NCI-H2029 (cell line): ENCODE measurements around the gene SVIP.
A peak's percentile ranks its signal among the peaks of the same experiment; 100 is the strongest.

Experiments
- DNase-seq: peaks from one replicate; lab custom pipeline; 2025; lab: John Stamatoyannopoulos, UW

The SVIP gene

DNA sequence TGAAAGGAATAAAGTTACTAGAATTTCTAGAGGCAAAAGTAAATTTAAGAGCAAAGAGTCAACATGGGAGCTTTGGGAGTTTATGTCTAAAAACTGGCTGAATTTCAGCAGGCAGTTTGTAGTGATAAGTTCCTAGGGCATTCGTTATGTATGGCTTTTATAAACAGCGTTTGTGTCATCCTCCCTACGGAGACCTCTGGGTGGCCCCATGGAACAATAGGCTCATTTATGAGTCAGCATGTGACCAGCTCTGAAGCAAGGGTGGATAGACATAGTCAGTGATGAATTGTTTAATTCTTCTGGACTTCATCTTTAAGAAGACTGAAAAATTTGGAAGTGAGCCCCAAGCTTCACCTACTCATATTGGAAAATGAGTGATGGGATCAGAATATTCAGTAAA is 37.1 kb downstream of the SVIP start:
- DNase-seq: no peak

DNA sequence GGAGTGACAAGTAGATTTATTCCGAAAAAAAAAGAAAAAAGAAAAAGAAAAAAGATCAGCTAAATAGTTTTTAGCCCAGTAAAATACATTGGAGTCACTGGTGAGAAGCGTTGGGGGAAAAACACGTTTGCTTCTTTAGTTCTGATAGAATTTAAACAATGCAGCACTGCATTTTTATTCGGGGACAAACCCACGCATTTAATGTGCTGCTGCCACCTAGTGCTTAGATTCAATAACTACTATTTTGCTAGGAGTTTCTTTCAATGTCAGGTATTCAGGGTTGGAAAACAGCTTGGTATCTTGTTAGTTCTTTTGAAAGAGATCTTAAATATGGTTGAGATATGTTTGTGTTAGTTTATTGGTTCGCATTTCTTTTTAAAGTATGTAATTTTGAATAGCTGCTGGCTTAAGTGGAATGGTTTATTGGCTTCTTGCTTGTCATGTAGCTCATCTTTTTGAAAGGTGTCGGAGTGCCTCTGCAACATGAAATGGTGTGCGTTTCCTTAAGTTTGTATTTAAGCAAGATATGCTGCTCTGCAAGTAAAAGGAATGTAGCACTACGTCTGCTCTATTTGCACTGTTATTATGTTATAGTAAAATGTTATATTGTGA is 41.9 kb downstream of the SVIP start:
- DNase-seq: peak; percentile 32

DNA sequence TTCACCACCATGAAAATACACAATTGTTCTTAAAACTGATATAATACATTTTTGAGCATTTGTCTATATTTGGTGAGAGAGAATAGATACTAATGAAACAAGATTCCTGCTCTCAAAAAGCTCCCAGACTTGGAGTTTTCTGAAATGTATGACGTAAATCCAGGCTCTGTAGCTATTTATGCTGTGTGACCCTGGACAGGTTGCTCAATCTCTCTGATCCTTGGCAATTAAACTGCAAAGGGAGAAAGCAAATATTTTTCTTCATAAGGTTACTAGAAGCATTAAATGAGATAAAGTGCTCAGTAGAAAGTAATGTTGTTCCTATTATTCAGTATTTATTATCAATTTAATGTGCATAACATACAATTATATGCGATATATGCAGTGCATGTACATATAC is 42.5 kb downstream of the SVIP start:
- DNase-seq: no peak

DNA sequence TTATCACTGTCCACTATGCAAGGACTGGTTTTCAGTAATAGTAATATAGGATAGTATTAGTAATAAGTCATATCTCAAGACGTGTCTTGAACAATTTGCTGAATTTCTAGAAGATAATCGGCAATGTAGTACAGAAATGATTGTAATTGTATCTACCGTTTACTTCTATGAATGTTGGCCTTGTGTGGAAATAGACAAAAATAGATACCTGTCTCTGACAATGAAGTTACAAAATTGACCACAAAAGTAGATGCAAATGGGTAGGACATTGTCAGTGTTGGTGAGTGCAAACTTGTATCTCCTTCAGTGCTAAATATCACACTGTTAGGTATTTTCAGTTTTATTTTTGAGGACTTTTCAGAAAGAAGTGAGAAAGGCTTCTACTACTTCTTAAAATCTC is 43.1 kb downstream of the SVIP start:
- DNase-seq: no peak

DNA sequence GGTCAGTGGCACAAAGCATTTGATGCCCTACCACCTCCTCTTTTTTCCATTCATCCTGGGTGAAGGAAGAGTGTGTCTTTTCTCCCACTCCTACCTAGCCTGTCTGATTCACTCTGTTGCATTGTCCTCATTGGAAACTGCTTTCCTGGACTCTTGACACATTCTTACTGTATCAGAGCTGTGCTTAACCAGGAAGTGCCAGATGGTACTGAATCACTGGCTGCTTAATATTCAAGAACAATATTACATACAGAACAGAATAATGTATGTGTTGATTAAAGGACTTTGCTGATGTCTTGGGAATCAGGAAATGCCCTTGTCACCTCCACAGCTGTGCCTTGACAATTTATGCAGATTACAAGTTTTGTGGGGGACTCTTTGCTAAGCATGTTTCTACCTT is 44.4 kb downstream of the SVIP start:
- DNase-seq: no peak

DNA sequence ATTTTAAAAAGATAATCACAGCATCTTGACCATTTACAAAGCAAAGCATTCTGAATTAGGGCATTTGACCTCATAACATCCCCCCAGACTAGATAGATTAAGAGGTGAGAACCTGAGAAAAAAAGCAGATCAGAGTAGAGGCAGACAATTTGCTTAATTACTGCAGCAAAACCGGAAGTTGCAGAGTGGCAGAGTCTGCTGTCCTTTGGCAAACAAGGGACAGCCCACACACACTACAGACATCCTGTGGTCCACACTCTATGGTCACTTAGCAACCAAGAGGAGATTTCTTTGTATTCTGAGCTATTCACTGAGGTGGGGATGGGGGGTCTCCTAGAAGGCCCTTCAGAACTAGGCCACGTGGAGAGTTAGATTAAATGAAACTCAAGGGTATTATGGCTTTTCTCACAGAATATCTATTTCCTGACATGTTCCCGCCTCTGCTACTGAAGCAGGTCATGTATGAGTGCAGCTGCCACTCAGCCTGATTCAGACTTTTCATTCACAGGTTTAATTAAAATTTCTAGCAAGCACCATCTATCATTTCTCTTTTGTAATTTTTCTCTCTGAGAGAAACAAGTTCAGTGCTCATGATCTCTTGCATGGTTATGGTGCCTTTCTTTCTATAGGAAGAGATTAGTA is 48.5 kb downstream of the SVIP start:
- peak; percentile 3 for DNase-seq

DNA sequence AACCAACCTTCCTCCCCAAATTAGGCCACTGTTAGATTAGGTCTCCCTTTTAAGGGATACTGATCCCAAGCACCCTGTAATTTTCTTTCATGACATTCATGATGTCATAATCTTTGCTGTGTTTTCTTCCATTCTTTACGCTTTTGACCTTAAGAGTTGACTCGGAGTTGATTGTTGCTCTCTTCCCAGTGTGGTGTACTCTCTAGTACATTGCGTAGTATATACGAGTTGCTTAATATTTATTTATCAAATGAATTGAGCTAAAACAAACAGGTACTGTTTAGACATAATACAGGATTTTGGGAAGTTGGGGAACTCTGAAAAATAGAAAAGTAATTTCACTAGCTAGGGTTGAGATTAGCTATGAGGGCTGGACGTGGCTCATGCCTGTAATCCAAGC is 49.8 kb downstream of the SVIP start:
- no peak for DNase-seq

DNA sequence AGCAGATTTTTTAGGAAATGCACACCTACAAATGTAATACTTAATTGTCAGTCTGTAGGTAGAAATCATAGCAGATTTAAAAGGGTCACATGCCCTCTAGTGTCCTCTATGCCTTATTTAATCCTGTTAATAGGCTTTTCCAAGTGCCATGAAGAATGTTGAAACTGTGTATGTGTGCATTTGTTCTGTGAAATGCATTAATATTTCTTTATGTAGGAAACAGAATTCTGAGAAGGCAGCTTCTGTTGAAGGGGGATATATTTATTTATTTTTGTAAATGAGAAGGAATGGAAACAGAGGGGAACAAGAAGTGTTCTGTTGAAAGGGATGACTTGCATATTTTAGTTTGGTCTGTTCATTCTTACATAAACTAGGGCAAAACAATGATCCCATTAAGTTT is 51.0 kb downstream of the SVIP start:
- DNase-seq: peak; percentile 5

DNA sequence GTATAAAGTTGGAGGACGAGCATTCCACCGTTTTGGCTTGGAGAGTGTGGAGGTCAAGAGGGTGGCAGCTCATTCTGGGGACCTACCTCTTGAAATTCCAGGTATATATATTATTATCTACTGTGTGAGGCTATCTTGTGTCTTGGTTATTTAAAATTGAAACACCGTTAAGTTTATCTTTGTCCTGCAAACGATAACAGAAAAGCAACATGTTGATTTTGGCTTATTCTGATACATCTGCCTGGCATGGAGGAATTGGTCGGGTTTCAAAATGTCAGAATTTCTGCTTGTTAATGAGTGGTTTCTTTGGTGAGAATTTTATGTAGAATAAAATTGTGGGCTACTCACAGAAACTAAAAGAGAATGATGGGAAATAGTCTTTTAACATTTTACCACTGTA is 54.4 kb downstream of the SVIP start:
- DNase-seq: no peak

DNA sequence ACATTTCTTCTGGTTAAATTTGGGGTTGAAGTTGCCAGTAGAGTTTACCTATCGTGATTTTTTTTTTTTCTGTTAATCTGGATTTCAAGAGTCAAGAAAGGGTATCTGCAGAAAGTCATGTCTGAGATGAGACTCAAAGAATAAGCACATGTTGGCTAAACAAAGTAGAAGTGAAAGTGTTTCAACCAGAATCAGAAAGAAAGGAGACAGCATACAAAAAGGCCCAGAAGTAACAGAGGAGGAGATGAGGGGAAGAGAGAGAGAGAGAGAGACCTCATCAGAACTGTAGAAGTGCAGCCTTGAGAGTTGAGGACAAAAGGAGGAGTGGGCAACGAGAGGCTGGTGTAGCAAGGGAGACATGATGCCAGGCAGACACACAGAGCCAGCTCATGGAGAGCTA is 54.9 kb downstream of the SVIP start:
- no peak for DNase-seq

DNA sequence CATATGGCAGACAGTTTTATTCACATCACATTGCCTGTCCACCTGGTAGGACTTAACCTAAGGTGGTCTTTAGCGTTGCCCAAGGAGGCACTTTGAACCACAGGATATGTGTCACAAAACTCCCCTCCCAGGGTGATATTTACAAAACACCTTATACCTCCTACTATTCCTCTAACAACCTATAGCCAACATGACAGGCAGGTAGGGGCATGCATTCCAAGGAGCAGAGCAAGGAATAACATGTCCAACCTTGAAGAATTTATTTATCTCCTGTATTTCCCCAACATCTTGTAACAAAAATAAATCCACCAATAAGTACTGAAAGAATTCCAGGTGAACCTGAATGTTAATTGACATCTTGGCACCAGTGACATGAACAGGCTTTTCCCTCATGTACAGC is 60.5 kb downstream of the SVIP start:
- no peak for DNase-seq
